Thyroid gland (tissue), 4 donors: ENCODE results near the gene NR3C2.

Experiments used
- POLR2A ChIP-seq, 2 donors: fragments of 450-650 bp; IDR thresholded peaks; one replicate each; pipeline ENCODE4 v1.6.1; 2017; ENCODE audit warnings: antibody characterized with exemption in 2 of 2, mild to moderate bottlenecking in 2 of 2, moderate library complexity in 1 of 2
- TF ChIP-seq, protein P1 (sequence below), 6 experiments: fragments of 200-600 bp in 3 of 6; fragments of 450-650 bp in 3 of 6; sonication (generic) in 3 of 6; IDR thresholded peaks; one replicate each; pipeline ENCODE4 v1.5.1; 2016 to 2019; ENCODE audit warnings: antibody characterized with exemption in 6 of 6, mild to moderate bottlenecking in 2 of 6, inconsistent platforms in 1 of 6, moderate library complexity in 1 of 6

DNA sequence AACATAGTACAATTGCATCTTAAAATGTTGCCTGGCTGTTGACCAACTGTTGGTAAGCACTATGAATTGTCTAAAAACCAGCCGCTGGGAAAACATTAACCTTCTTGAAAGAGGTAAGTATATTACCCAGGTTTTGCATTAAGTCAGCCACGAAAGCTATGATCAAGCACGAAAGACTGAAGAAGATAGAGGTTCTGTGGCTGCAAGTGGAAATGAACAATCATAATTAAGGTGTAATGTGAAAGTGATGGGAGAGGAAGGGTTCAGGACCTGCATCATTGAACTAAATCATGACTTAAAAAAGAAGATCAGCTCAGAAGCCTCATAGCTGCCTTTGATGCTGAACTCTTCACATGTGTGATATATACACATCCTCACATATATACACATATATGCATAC is 341.0 kb downstream of the NR3C2 start:
- TF ChIP-seq, protein P1, sequence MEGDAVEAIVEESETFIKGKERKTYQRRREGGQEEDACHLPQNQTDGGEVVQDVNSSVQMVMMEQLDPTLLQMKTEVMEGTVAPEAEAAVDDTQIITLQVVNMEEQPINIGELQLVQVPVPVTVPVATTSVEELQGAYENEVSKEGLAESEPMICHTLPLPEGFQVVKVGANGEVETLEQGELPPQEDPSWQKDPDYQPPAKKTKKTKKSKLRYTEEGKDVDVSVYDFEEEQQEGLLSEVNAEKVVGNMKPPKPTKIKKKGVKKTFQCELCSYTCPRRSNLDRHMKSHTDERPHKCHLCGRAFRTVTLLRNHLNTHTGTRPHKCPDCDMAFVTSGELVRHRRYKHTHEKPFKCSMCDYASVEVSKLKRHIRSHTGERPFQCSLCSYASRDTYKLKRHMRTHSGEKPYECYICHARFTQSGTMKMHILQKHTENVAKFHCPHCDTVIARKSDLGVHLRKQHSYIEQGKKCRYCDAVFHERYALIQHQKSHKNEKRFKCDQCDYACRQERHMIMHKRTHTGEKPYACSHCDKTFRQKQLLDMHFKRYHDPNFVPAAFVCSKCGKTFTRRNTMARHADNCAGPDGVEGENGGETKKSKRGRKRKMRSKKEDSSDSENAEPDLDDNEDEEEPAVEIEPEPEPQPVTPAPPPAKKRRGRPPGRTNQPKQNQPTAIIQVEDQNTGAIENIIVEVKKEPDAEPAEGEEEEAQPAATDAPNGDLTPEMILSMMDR (IDR thresholded peaks at IDR 0.05): no peak
- TF ChIP-seq POLR2A (IDR thresholded peaks at IDR 0.05): no peak
